GM18498 (cell line): Measurements from ENCODE around the gene GRIN2D.
A peak's percentile ranks its signal among the peaks of the same experiment; 100 is the strongest.
"Not testable (repeated sequence)": the region's sequence is repeated elsewhere in the genome, so short reads cannot be mapped to it uniquely, and the experiment has no call there.

Experiments
- ATAC-seq: cut with Tn5 transposase; IDR thresholded peaks from one replicate; pipeline ENCODE4 v1.9.1; 2021; ENCODE audit warnings: mild to moderate bottlenecking, moderate library complexity; ENCODE audit not compliant: unreplicated experiment

GRIN2D gene

DNA sequence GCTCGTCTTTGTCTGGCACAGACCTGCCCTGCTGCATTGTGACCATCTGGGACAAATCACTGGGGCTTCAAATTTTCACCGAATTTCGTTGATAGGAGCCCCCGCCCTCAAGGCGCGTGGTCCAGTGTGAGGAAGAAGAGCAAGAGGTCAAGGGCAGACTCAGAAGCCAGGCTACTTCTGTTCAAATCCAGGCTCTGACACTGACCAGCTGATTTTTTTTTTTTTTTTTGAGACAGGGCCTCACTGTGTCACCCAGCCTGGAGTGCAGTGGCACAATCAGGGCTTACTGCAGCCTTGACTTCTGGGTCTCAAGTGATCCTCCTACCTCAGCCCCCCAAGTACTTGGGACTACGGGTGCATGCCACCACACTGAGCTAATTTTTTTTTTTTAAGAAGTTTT is 22.1 kb upstream of the GRIN2D start:
- ATAC-seq: no peak

DNA sequence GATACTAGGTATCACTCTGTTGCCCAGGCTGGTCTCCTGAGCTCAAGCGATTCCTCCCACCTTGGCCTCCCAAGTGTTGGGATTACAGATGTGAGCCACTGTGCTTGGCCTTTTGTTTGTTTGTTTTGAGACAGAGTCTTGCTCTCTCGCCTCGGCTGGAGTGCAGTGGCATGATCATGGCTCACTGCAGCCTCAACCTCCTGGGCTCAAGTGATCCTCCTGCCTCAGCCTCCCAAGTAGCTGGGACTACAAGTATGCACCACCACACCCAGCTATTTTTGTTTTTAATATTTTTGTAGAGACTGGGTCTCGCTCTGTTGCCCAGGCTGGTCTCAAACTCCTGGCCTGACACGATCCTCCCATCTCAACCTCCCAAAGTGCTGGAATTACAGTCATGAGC is 21.7 kb upstream of the GRIN2D start:
- not testable (repeated sequence) for ATAC-seq

- no peak for ATAC-seq
Observed at GRCh38 chr19:48372904-48373303, 20.6 kb upstream of the GRIN2D start.

DNA sequence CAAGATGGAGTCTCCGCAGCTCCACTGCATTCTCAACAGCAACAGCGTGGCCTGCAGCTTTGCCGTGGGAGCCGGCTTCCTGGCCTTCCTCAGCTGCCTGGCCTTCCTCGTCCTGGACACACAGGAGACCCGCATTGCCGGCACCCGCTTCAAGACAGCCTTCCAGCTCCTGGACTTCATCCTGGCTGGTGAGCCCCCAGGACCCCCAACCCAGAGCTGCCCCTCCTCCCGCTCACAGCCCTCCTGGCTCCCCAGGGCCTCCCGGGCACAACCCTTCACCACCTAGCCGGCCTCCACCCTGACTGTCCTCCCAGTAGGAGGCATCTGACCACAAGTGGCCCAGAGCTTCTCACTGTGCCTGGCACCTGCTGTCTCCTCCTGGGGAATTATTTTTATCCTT is 19.9 kb upstream of the GRIN2D start:
- no peak for ATAC-seq

DNA sequence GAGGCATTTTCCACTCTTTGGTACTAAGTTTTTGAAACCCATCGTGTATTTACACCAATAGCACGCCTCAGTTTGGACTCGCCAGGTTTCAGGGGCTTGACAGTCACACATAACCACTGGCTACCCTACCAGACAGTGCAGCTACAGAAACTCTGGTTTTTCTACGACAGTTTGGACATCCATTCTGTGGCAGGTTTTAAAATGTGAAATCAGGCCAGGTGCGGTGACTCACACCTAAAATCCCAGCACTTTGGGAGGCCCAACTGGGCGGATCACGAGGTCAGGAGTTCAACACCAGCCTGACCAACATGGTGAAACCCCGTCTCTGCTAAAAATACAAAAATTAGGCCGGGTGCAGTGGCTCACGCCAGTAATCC is 15.3 kb upstream of the GRIN2D start:
- ATAC-seq: no peak

- ATAC-seq: no peak
Observed at GRCh38 chr19:48379058-48379457, 14.4 kb upstream of the GRIN2D start.

- no peak for ATAC-seq
Observed at GRCh38 chr19:48381178-48381950, 12.1 kb upstream of the GRIN2D start.

DNA sequence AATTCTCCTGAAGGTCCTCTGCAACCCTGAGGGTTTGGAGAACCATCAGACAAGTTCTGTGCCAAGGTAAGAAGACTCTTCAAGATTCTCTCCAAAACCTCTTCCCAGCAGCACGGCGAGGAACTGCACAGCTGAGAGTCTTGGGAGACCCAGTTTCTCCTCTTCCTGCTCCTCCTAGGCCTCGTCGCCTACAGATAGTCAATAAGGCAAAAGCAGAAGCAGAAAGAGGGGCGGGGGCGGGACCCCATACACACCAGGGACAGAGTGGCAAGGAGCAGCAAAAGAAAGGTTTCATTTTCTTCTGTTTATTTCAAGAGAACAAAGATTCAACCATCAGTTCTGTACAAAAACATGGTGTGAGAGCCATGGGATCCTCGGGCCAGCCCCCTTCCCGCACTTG is 11.2 kb upstream of the GRIN2D start:
- no peak for ATAC-seq

GRCh38 chr19:48385461-48386087 is 7.9 kb upstream of the GRIN2D start:
- no peak for ATAC-seq

GRCh38 chr19:48386981-48387380 is 6.5 kb upstream of the GRIN2D start:
- ATAC-seq: no peak

DNA sequence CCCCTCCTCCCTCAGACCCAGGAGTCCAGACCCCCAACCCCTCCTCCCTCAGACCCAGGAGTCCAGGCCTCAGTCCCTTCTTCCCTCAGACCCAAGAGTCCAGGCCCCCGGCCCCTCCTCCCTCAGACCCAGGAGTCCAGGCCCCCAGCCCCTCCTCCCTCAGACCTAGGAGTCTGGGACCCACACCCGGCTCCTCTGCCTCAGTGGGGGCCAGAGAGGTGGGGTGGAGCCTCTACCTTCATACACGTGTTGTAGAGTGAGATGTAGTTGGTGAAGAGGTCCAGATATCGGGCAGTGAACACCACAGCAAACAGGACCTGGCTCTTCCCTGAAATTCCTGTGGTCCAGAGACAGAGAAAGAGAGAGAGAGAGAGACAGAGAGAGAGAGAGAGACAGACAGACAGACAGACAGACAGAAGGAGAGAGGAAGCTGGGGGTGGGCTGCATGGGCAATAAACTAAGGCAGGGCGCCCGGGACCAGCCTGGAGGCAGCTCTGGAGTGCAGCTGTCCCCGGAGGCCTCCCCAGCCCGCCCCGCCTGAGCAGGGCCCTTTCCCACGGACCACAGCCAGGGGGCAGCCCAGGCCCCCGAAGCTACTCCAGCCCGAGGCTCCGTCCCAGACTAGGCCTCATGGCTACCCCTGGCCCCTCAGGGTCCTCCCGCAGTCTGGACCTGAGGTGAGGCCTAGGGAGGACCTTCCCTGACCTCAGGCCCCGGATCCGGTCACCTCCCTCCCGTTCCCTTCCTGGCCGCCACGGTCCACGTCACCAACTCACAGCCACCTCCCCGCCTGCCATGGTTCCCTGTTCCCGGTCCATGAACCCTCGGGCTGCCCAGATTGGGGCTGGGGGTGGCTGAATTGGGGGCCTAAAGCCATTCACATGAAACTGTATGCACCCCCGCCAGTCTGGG is 3.0 kb upstream of the GRIN2D start:
- ATAC-seq: peak; percentile 53

DNA sequence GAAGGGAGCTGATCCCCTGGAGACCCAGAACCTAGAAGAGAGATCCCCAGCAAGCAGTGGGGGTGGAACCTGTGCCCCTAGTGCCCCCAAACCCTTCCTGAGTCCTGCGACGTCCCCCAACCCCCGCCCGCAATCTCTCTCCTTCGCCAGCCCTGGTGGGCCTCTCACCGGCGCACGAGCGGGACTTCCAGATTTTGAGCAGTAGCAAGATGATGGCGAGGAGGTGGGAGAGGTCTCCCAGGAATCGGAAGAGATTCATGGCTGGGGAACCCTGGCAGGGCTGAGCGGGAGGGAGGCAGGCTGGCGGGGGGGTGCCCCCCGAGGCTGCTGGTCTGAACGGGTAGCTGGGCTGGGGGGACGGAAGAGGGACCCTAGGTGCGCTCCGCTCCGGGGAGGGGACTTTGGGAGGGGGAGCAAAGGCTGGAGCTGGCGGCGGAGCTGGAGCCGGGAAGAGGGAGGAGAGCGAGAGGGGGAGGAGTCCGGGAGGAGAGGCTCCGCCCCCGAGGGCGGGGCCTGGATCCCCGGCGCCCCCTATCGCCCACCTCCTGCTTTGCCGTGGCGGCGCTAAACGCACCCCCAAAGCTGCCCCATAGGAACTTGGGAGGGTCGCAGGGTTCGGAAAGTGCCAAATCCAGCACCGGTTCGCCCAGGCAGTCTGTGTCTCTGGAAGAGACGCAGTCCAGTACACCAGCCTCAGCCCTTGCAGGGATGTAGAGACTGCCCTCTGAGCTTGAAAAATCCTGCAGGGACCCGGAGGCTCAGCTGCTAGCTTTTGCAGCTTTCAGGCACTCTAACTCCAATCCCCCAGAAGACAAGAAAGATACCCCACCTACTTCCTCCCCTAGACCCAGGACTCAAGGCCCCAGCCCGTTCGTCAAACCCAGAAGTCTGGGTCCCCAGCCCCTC is 2.1 kb upstream of the GRIN2D start, which contains the start of gene KDELR1:
Gene KDELR1 (minus strand): TSS at position 452 of the 906 bp plus-strand sequence. CDS start 193 bp downstream, at position 259.
- peak; percentile 75 for ATAC-seq

DNA sequence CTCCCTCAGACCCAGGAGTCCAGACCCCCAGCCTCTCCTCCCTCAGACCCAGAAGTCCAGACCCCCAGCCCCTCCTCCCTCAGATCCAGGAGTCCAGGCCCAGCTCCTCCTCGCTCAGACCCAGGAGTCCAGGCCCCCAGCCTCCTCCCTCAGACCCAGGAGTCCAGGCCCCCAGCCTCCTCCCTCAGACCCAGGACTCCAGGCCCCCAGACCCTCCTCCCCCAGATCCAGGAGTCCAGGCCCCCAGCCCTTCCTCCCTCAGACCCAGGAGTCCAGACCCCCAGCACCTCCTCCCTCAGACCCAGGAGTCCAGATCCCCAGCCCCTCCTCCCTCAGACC is 1.5 kb upstream of the GRIN2D start:
- not testable (repeated sequence) for ATAC-seq

DNA sequence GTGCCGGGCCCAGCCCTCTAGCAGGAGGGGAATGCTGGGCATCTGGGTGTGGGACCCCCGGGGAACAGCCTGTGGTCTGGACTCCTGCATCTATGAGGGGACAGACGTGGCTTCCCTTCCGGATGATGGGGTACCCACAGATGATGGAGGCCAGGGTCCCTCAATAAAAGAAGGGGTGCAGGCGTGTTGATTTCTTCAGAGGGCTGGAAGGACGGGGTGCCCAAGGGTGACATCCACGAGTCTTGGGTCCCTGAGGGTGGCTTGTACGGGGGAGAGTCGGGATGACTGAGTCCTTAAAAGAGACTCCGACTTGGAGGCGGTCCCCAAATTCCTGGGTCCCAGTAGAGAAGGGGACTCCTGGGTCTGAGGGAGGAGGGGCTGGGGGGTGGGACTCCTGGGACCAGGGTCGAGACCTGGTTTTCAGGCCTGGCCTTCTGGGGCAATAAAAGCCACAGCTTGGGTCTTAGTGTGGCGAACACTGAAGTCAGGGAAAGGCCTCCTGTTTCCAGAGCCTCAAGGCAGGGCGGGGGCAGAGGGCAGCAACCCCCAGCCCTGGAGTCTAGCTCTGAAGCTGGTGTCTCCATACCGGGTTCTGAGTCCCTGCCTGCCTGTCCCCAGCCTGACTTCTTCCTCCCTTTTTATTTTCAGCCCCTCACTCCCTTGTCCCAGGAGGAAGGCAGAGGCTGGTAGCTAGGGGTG is 459 bp upstream of the GRIN2D start:
- ATAC-seq: no peak

DNA sequence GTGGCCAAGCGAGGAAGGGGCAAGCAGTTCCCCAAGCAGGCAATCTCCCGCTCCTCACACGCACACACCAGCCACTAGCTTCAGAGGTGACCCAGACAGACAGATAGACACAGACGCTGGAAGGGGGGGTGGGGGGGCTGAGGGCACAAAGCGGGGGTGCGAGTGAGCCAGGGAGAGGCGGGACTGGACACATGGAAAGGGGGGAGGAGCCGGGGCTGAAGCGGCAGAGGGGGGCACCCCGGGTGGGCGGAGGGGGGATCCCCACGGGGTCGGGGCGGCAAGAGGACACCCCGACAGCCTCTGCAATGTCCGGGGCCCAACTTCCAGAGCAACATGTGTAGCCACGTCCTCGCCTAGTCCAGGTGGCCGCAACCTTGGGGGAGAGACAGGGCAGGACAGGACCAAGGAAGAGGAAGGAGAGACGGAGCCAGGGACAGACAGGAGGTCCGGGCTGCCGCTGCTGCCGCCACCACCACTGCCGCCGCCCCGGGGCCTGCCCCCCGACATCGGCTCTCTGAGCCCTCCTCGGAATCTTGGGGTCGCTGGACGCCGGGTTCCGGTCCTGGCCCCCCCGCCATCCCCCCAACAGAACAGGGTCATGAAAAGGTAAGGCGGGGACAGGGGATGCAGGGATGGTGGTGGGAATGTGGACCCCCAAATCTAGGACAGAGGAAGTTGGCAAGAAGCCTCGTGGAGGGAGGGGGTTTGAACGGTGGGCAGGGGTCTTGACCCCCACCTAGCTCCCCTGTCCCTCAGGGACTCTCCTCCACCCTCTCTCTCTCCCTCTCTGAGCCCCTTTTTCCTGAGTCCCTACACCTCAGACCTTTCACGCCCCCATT is 1.1 kb downstream of the GRIN2D start:
- no peak for ATAC-seq

- no peak for ATAC-seq
Observed at GRCh38 chr19:48395170-48395455, 1.6 kb downstream of the GRIN2D start.

DNA sequence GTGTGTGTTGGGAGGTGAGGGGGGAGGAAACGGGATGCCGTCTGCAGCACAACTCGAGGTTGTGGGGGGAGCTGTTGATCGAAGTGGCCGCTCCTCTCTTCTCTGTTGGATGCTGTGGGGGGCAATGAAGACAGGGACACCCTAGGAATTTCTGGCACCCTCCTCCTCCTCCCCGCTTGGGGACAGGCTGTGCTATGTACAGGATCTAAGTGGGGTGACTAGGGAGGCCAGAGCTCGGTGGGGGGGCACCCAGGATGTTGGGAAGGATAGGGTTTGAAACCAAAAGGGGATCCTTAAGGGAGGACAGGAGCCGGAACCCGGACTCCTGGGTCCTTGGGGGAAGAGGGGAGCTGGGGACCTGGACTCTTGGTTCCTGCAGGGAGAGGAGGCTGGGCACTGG is 2.0 kb downstream of the GRIN2D start:
- ATAC-seq: no peak

- ATAC-seq: no peak
Observed at GRCh38 chr19:48396016-48396823, 2.8 kb downstream of the GRIN2D start.

DNA sequence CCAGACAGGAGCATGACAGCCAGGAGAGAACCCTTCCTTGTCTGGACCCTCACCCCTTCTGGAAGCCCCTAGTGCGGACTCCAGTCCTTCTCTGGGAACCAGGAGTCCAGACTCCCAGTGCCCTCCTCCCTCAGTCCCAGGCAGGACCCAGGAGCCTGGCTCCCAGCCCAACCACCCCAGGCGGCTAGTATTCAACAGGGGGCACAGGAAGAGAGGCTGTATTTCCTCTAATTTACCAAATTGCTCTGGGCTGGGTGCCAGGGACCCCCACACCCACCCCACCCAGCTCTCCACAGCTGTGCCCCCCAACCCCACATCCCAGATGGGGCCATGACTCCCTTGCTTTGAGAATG is 3.3 kb downstream of the GRIN2D start:
- ATAC-seq: no peak
